A673 (cell line): ENCODE results near the gene PSTPIP1.

ENCODE experiments used
- CTCF ChIP-seq: fragments of 300-800, 200-600 bp; sonication (generic); conservative IDR thresholded peaks from 2 replicates; pipeline ENCODE4 v1.5.1; 2017; ENCODE audit warnings: low read depth, mild to moderate bottlenecking, antibody characterized with exemption, low read length, moderate library complexity, mixed read lengths
- EZH2 ChIP-seq: fragments of 200-600 bp; sonication (generic); IDR thresholded peaks from 2 replicates; pipeline ENCODE4 v1.6.1; 2017; ENCODE audit warnings: borderline replicate concordance, low read depth, mild to moderate bottlenecking, mixed read lengths, antibody characterized with exemption, low read length; ENCODE audit not compliant: poor library complexity, severe bottlenecking

GRCh38 chr15:77029166-77030047, 34.5 kb downstream of the PSTPIP1 start:
- TF ChIP-seq CTCF (no peak), EZH2 (no peak)
